Myometrial cell (primary cell): ENCODE results near the gene CHD1. TPM values are rescaled to one million over a fixed set of nuclear protein-coding genes. Genes with fewer than 3 reads are reported as not detected.

Source experiments
- total RNA-seq: library from RNA; depleted of rRNA; stranded (reverse); fragments of >200 nt; gene quantifications from 2 replicates; pipeline ENCODE4 v1.2.3, GENCODE V29; 2015

CHD1 gene
- total RNA-seq = 17.3 and 24.6 TPM in 2 replicates

DNA sequence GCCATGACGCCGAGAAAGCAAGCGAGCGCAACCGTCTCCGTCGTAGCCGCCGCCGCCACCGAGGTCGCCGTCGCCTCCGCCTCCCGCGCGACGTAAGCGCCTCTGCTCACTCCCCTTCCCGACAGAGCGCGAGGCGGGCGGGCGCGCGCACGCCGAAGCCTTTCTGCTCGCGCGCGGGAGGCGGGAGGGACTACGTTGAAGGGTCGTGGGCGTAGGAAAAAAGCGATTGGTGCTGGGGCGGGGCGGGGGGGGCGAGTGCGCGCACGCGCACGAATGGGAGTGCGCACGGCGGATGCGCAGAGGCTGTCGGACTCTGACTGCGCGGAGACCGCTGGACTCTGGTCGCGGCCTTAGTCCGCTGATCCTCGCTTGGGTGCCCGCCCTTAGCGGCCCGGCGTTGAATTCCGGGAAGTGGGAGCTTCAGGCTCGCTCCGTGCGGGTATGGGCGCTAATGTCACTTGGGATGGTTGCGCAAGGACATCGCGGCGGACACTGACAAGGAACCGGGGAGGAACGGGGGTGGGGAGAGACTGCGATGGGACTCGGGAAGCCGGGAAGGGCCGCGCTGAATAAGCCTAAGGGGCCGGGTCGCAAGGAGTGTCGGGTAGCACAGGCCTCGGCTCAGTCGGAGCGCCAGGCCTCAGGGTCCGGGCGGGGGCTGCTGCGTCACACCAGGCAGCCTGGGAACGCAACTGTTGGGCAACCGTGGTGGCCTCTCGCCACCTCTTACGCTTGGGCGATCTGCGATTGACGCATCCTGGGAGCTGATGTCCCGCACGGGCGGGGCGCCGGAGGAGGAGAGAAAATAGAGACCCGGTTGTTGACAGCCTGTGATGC, at the start of gene CHD1:
Gene CHD1, minus strand, starts transcription at position 135 of the 837 bp plus-strand sequence. CDS start 2,621 bp downstream, outside the sequence.

Other genes with a start within 250 kb of the CHD1 start
- gene RGMB, start 155.3 kb downstream of the CHD1 start, total RNA-seq = 19.0 and 33.4 TPM in 2 replicates